Common myeloid progenitor, CD34-positive (primary cell): ENCODE results near the gene CCBE1.

ENCODE experiments used
- CTCF ChIA-PET: fragments of 350-600 bp; sonication (Branson Sonifier 250); formaldehyde crosslinking; loops from one replicate; lab custom pipeline; 2021; ENCODE audit warnings: antibody characterized with exemption; lab: Charles Lee
- POLR2A ChIA-PET: fragments of 350-600 bp; sonication (Branson Sonifier 250); formaldehyde crosslinking; loops from one replicate; lab custom pipeline; 2021; ENCODE audit warnings: antibody characterized with exemption; lab: Charles Lee
- DNase-seq, 3 donors: peaks; one replicate each; pipeline versions ENCODE4 v3.0.0 to v3.0.0-alpha.2; 2013
- H3K27ac ChIP-seq, 2 experiments: 1 replicate in 1 of 2; 2 replicates in 1 of 2; pipeline ENCODE4 v1.7.0; 2013; ENCODE audit warnings: inconsistent platforms in 2 of 2, low read length in 2 of 2, mild to moderate bottlenecking in 2 of 2, low read depth in 1 of 2, moderate library complexity in 1 of 2; ENCODE audit not compliant: severe bottlenecking in 2 of 2, insufficient read depth in 1 of 2, poor library complexity in 1 of 2
- H3K27me3 ChIP-seq, 5 experiments: replicated peaks in 2 of 5; 1 replicate in 3 of 5; 2 replicates in 2 of 5; pipeline versions ENCODE4 v1.6.1 to v1.7.0; 2013; ENCODE audit warnings: low read length in 4 of 5, mild to moderate bottlenecking in 2 of 5, moderate library complexity in 2 of 5, inconsistent platforms in 1 of 5; ENCODE audit not compliant: insufficient read depth in 5 of 5, control insufficient read depth in 4 of 5
- H3K36me3 ChIP-seq, 4 experiments: 1 replicate in 2 of 4; 2 replicates in 2 of 4; pipeline versions ENCODE4 v1.6.1 to v1.7.0; 2013; ENCODE audit warnings: low read length in 3 of 4, control low read depth in 1 of 4, mild to moderate bottlenecking in 1 of 4; ENCODE audit not compliant: control insufficient read depth in 4 of 4, insufficient read depth in 4 of 4
- H3K4me1 ChIP-seq, 4 experiments: 1 replicate in 3 of 4; 2 replicates in 1 of 4; pipeline versions ENCODE4 v1.6.1 to v1.7.1; 2013; ENCODE audit warnings: low read length in 3 of 4, mild to moderate bottlenecking in 3 of 4, control low read depth in 1 of 4, inconsistent platforms in 1 of 4, moderate library complexity in 1 of 4; ENCODE audit not compliant: control insufficient read depth in 4 of 4, insufficient read depth in 4 of 4; ENCODE audit errors: control extremely low read depth in 1 of 4
- H3K4me3 ChIP-seq, 7 experiments: 1 replicate in 4 of 7; 2 replicates in 3 of 7; pipeline versions ENCODE4 v1.5.1 to v1.7.0; 2013; ENCODE audit warnings: mild to moderate bottlenecking in 7 of 7, low read length in 6 of 7, moderate library complexity in 6 of 7, inconsistent platforms in 2 of 7, low read depth in 2 of 7, control low read depth in 1 of 7; ENCODE audit not compliant: insufficient read depth in 4 of 7, control insufficient read depth in 1 of 7; ENCODE audit errors: extremely low read depth in 1 of 7
- H3K9me3 ChIP-seq, 5 experiments: 1 replicate in 4 of 5; 2 replicates in 1 of 5; pipeline versions ENCODE4 v1.6.1 to v1.7.1; 2013; ENCODE audit warnings: low read length in 4 of 5, mild to moderate bottlenecking in 2 of 5, inconsistent platforms in 1 of 5, low read depth in 1 of 5, moderate library complexity in 1 of 5; ENCODE audit not compliant: control insufficient read depth in 4 of 5, insufficient read depth in 2 of 5; ENCODE audit errors: control extremely low read depth in 1 of 5
- WGBS: methylation state at CpG from one replicate; pipeline ENCODE4 v1.1.5; 2013; ENCODE audit not compliant: insufficient coverage; 5-methylcytosine and 5-hydroxymethylcytosine counted together

The CCBE1 gene

DNA sequence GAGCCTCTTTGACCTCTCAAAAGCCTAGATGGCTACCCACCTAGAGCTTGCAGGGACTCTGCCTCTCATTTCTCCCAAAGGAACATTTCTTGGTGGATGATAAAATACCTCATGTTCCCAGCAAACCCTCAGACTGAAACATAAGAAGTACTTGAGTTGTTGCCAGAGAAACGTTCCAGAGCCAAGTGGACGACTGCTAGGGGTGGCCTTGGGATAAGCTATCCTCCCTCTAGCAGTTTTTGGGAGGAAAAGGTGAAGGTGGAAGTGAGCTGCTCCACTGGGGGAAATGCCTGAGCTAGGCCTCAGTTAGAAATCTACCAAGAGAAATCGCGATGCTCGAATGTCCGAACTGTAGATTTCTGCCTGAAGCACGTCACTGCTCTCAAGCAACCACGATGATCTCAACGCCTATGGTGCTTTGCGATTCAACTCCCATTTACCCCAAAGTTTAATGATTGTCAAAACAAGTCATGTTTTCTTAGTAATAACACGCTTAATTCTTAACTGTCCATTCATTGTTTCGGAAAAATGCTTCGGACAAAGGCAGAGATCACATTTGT is 91.5 kb downstream of the CCBE1 start:
- 95% methylated on average over 13 of the region's 13 CpGs for WGBS
- H3K27ac ChIP-seq, result no peak overlapping the region
- H3K4me1 ChIP-seq, result no peaks in the 10 kb centered on the region
- no peak overlapping the region for H3K4me3 ChIP-seq
- H3K27me3 ChIP-seq, result no peaks in the 10 kb centered on the region
- POLR2A ChIA-PET, result no interaction called here
- CTCF ChIA-PET, result no interaction called here
- H3K36me3 ChIP-seq, result no peaks in the 10 kb centered on the region
- no peaks in the 10 kb centered on the region for H3K9me3 ChIP-seq
- DNase-seq, result no peak

DNA sequence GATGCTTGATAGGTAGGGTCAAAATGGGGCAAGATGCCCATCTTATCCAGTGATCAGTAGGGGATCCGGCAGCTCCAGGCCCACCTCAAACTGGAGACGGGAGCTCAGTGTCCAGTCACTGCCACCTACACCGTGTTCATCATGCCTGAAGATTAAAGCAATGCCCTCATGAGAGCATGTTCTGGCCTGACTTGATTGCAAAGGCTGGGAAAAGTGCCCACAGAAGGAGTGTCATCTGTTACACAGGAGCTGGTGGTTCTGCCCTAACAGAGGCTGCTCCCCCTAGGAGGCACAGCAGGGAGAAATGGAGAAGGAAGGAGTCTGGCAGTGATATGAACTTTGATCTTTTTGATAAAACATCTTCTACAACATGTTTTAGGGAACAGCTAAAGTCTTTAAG is 92.3 kb downstream of the CCBE1 start:
- Histone ChIP-seq H3K4me3 (no peak overlapping the region), H3K4me1 (no peaks in the 10 kb centered on the region), H3K9me3 (no peaks in the 10 kb centered on the region), H3K27me3 (no peaks in the 10 kb centered on the region), H3K36me3 (no peaks in the 10 kb centered on the region), H3K27ac (no peak overlapping the region)
- ChIA-PET POLR2A (no interaction called here), CTCF (no interaction called here)
- WGBS, result 100% methylated on average over 3 of the region's 3 CpGs
- no peak for DNase-seq

DNA sequence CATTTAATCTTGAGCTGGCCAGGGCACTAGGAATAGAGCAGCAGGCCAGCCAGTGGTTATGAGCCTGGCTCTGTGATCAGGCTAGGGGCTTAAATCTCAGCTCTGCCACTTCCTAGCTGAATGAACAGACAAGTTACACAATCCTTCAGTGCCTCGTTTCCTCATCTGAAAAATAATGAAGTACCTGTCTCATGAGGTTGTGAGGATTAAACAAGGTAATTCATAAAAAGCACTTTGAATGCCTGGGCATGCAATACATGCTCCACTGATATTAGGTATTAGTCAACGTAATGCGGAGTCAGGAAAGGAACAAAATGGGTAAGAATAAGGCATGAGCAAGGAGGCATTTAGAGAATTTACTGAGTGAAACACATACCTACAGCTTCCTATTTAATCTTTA is 100.2 kb downstream of the CCBE1 start:
- DNase-seq, result no peak
- H3K27me3 ChIP-seq, result no peaks in the 10 kb centered on the region
- H3K27ac ChIP-seq, result no peak overlapping the region
- H3K36me3 ChIP-seq, result no peaks in the 10 kb centered on the region
- ChIA-PET CTCF (no interaction called here), POLR2A (no interaction called here)
- H3K4me3 ChIP-seq, result no peak overlapping the region
- H3K9me3 ChIP-seq, result no peaks in the 10 kb centered on the region
- WGBS, result 100% methylated on average over 1 of the region's 3 CpGs
- peaks cover 0 to 11% (median 2%) of the 10 kb centered on the region in 4 experiments for H3K4me1 ChIP-seq

DNA sequence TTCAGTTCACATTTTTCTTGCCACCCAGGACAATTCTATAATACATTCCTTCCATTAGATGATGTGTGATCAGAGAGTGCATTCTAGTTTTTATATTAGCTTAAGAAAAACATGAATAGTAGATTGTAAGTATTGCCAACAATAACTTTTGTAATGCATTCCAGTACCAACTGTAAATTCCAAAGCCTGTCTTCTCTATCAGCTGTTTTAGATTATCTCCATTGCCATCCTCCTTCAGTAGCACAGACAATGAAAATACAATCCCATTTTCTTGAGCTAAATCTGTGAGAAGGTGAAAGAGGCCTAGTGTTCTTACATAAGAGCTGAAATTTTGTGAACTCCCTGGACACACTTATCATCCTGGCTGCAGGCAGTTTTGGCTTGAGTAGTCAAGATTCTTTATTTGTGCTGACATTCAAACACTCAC is 103.9 kb downstream of the CCBE1 start:
- H3K4me3 ChIP-seq, result no peak overlapping the region
- POLR2A ChIA-PET, result no interaction called here
- peaks cover 0 to 11% (median 2%) of the 10 kb centered on the region in 4 experiments for H3K4me1 ChIP-seq
- no peak overlapping the region for H3K27ac ChIP-seq
- no peak for DNase-seq
- CTCF ChIA-PET, result interaction anchor here (0.8 kb wide), 1 partner anchor 9 kb away, joined by 3 read pairs; no protein-coding TSS in a partner anchor
- no peaks in the 10 kb centered on the region for H3K27me3 ChIP-seq
- no peaks in the 10 kb centered on the region for H3K36me3 ChIP-seq
- no peaks in the 10 kb centered on the region for H3K9me3 ChIP-seq

DNA sequence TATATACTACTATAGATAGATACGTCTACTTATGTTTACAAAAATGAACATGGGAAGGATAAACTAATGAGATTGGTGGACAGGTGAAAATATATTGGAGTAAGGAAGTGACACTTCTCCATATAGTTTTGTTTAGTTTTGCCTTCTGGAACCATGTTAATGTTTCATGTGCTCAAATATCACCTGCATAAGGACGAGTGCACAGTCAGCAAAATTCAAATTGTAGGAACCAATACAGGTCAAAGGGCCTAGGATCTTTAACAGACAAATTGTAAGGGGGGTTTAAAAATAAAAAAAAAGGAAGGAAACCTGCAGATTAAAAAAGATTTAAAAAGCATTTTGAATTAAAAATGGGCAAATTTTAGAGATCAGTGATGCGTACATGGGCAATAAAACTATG is 104.6 kb downstream of the CCBE1 start:
- no peak for DNase-seq
- WGBS, result 100% methylated on average over 2 of the region's 3 CpGs
- Histone ChIP-seq H3K36me3 (no peaks in the 10 kb centered on the region), H3K27me3 (no peaks in the 10 kb centered on the region), H3K4me1 (peaks cover 0 to 11% (median 2%) of the 10 kb centered on the region in 4 experiments), H3K27ac (no peak overlapping the region), H3K4me3 (no peak overlapping the region), H3K9me3 (no peaks in the 10 kb centered on the region)
- ChIA-PET POLR2A (no interaction called here), CTCF (no interaction called here)

DNA sequence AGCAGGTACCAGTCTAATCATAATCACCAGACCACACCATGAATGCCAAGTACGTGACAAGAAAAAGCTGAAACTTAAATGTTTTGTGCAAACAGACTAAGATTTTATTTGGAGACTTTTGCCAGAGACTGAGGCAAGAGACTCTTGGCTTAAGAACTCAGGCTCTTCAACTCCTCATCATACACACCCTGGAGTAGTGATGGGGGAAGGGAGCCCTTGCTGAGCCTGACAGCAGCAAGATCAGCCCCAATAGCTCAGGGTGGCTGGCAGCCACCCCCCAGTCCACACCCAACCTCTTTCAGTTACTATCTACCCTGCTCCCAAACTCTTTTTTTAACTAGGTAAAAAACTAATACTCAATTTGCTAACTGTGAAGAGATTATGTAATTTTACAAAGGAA is 114.8 kb downstream of the CCBE1 start:
- H3K36me3 ChIP-seq, result no peaks in the 10 kb centered on the region
- no CpG with 5 or more reads among the region's 1 CpG for WGBS
- no peaks in the 10 kb centered on the region for H3K27me3 ChIP-seq
- DNase-seq, result no peak
- POLR2A ChIA-PET, result no interaction called here
- H3K9me3 ChIP-seq, result no peaks in the 10 kb centered on the region
- H3K4me3 ChIP-seq, result no peak overlapping the region
- no peaks in the 10 kb centered on the region for H3K4me1 ChIP-seq
- CTCF ChIA-PET, result no interaction called here
- H3K27ac ChIP-seq, result no peak overlapping the region

DNA sequence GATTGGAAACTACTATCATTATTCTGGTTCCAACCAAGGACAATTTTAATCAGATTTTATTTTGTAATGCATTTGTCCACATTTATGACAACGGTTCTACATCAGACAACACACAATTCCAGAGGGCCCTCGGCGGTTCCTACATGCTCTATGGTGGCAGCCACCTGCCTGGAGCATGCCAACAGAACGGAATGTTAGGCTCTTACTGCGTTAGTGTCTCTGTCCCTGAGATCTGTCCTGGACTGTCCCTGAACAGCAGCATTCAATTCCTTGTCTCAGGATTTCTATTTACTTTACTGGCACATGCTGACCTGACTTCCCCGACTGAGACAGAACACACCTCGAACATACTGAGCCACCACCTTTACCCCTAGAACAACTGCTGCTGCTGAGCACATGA is 117.7 kb downstream of the CCBE1 start:
- CTCF ChIA-PET, result no interaction called here
- Histone ChIP-seq H3K27ac (no peak overlapping the region), H3K9me3 (no peaks in the 10 kb centered on the region), H3K4me1 (peaks cover 0 to 2% (median 0%) of the 10 kb centered on the region in 4 experiments), H3K4me3 (no peak overlapping the region), H3K36me3 (no peaks in the 10 kb centered on the region), H3K27me3 (no peaks in the 10 kb centered on the region)
- 91% methylated on average over 7 of the region's 7 CpGs for WGBS
- POLR2A ChIA-PET, result no interaction called here
- no peak for DNase-seq
